Measurements from ENCODE around the gene STARD4. TPM values are rescaled to one million over a fixed set of nuclear protein-coding genes. Genes with fewer than 3 reads are reported as not detected.
A peak's percentile ranks its signal among the peaks of the same experiment; 100 is the strongest.

STARD4 gene
- polyA plus RNA-seq (2011; rRNA removed) (20.1 and 24.3 TPM in 2 replicates), polyA minus RNA-seq (2011; rRNA and poly(A)+ RNA removed) (16.3 and 18.5 TPM in 2 replicates)

- CTCF ChIA-PET = interaction anchor here (0.8 to 6.2 kb wide), 2 partner anchors 19 to 38 kb away, joined by 3 to 61 read pairs; no protein-coding TSS in a partner anchor
- peak; percentile 77 for DNase-seq (ENCODE audit: low read depth, low spot score)
Measured at GRCh38 chr5:111512375-111513130, at the start of gene STARD4. STARD4 (minus strand) TSS chr5:111512535; CDS start chr5:111507433, 5,102 bp downstream.

GRCh38 chr5:111559680-111560079 is 47.3 kb upstream of the STARD4 start:
- CTCF ChIA-PET = interaction anchor here (0.5 to 2.0 kb wide), 3 partner anchors 9 to 600 kb away, joined by 3 to 6 read pairs (median 4); no protein-coding TSS in a partner anchor
- no peak for TF ChIP-seq CTCF (IDR thresholded peaks at IDR 0.05; ENCODE audit: low read depth, low read length)

More at GRCh38 chr5:111512375-111513130, at the start of gene STARD4:
- no peak for TF ChIP-seq CTCF (IDR thresholded peaks at IDR 0.05; ENCODE audit: low read depth, low read length)
- Histone ChIP-seq H3K27me3 (ENCODE audit: control insufficient read depth, insufficient read depth, low read length) (no peaks in the 10 kb centered on the region), H3K4me3 (ENCODE audit: low read depth, low read length) (peak within 1 kb of the TSS; percentile 97), H3K9me3 (ENCODE audit: control insufficient read depth, insufficient read depth, low read length) (peaks cover 4% of the 10 kb centered on the region; the same call in 1 of the 2 replicates), H3K27ac (ENCODE audit: low read depth, low read length) (peak within 1 kb of the TSS; percentile 87)
- POLR2A ChIA-PET = interaction anchor here (0.8 kb wide), 1 partner anchor 38 kb away, joined by 4 read pairs; no protein-coding TSS in a partner anchor

GRCh38 chr5:111557686-111558085 is 45.4 kb upstream of the STARD4 start:
- TF ChIP-seq CTCF (IDR thresholded peaks at IDR 0.05; ENCODE audit: low read depth, low read length) = no peak
- ChIA-PET POLR2A (interaction anchor here (0.6 kb wide), 1 partner anchor 653 kb away, joined by 3 read pairs; no protein-coding TSS in a partner anchor), CTCF (interaction anchor here (1.0 to 2.2 kb wide), 2 partner anchors 26 to 618 kb away, joined by 3 to 10 read pairs; no protein-coding TSS in a partner anchor)
- Histone ChIP-seq H3K27me3 (ENCODE audit: control insufficient read depth, insufficient read depth, low read length) (no peaks in the 10 kb centered on the region), H3K27ac (ENCODE audit: low read depth, low read length) (no peak overlapping the region), H3K9me3 (ENCODE audit: control insufficient read depth, insufficient read depth, low read length) (no peaks in the 10 kb centered on the region), H3K4me3 (ENCODE audit: low read depth, low read length) (no peak overlapping the region)
- DNase-seq (ENCODE audit: low read depth, low spot score) = no peak

More at GRCh38 chr5:111559680-111560079, 47.3 kb upstream of the STARD4 start:
- H3K4me3 ChIP-seq (ENCODE audit: low read depth, low read length) = no peak overlapping the region
- DNase-seq (ENCODE audit: low read depth, low spot score) = no peak
- no peak overlapping the region for H3K27ac ChIP-seq (ENCODE audit: low read depth, low read length)
- POLR2A ChIA-PET = no interaction called here
- H3K27me3 ChIP-seq (ENCODE audit: control insufficient read depth, insufficient read depth, low read length) = no peaks in the 10 kb centered on the region
- H3K9me3 ChIP-seq (ENCODE audit: control insufficient read depth, insufficient read depth, low read length) = no peaks in the 10 kb centered on the region

- POLR2A ChIA-PET = no interaction called here
- Histone ChIP-seq H3K27me3 (ENCODE audit: control insufficient read depth, insufficient read depth, low read length) (no peaks in the 10 kb centered on the region), H3K9me3 (ENCODE audit: control insufficient read depth, insufficient read depth, low read length) (no peaks in the 10 kb centered on the region), H3K4me3 (ENCODE audit: low read depth, low read length) (no peak overlapping the region), H3K27ac (ENCODE audit: low read depth, low read length) (no peak overlapping the region)
- CTCF ChIA-PET = interaction anchor here (0.6 to 2.2 kb wide), 3 partner anchors 25 to 618 kb away, joined by 3 to 10 read pairs (median 3); no protein-coding TSS in a partner anchor
- no peak for DNase-seq (ENCODE audit: low read depth, low spot score)
- no peak for TF ChIP-seq CTCF (IDR thresholded peaks at IDR 0.05; ENCODE audit: low read depth, low read length)
Measured at GRCh38 chr5:111557111-111557510, 44.8 kb upstream of the STARD4 start.

- TF ChIP-seq CTCF (IDR thresholded peaks at IDR 0.05; ENCODE audit: low read depth, low read length) = no peak
- DNase-seq (ENCODE audit: low read depth, low spot score) = no peak
Measured at GRCh38 chr5:111556501-111556900, 44.2 kb upstream of the STARD4 start.

More at GRCh38 chr5:111556501-111556900, 44.2 kb upstream of the STARD4 start:
- ChIA-PET CTCF (interaction anchor here (0.6 to 2.2 kb wide), 2 partner anchors 25 to 486 kb away, joined by 3 to 10 read pairs; no protein-coding TSS in a partner anchor), POLR2A (no interaction called here)
- Histone ChIP-seq H3K27me3 (ENCODE audit: control insufficient read depth, insufficient read depth, low read length) (no peaks in the 10 kb centered on the region), H3K4me3 (ENCODE audit: low read depth, low read length) (no peak overlapping the region), H3K9me3 (ENCODE audit: control insufficient read depth, insufficient read depth, low read length) (no peaks in the 10 kb centered on the region), H3K27ac (ENCODE audit: low read depth, low read length) (no peak overlapping the region)
